Naive thymus-derived CD4-positive, alpha-beta T cell (primary cell): ENCODE results near the gene RNF145. TPM values are rescaled to one million over a fixed set of nuclear protein-coding genes. Genes with fewer than 3 reads are reported as not detected.
A peak's percentile ranks its signal among the peaks of the same experiment; 100 is the strongest.

Experiments used
- ATAC-seq: fragments of 150-1000 bp; cut with Tn5 transposase; 2 replicates; pipeline ENCODE4 v1.10.0; 2021; ENCODE audit warnings: mild to moderate bottlenecking, moderate library complexity
- CTCF ChIA-PET: fragments of 350-600 bp; sonication (Branson Sonifier 250); formaldehyde crosslinking; loops from one replicate; lab custom pipeline; 2021; ENCODE audit warnings: antibody characterized with exemption; lab: Charles Lee
- POLR2A ChIA-PET: fragments of 350-600 bp; sonication (Branson Sonifier 250); formaldehyde crosslinking; loops from one replicate; lab custom pipeline; 2021; ENCODE audit warnings: antibody characterized with exemption, inconsistent platforms; lab: Charles Lee
- DNase-seq, 9 donors: peaks; one replicate each; pipeline versions ENCODE4 v3.0.0 to v3.0.0-alpha.2; 2020 to 2022; ENCODE audit warnings: mixed read lengths in 1 of 9
- H3K27ac ChIP-seq: one replicate; pipeline ENCODE4 v1.7.0; 2013; ENCODE audit warnings: mild to moderate bottlenecking, low read depth, low read length, moderate library complexity
- H3K27me3 ChIP-seq, 2 donors: one replicate each; pipeline ENCODE4 v1.7.0; 2013; ENCODE audit warnings: low read length in 2 of 2, mild to moderate bottlenecking in 2 of 2, moderate library complexity in 2 of 2; ENCODE audit not compliant: control insufficient read depth in 2 of 2, insufficient read depth in 2 of 2
- H3K36me3 ChIP-seq, 3 experiments: 1 replicate in 2 of 3; 2 replicates in 1 of 3; pipeline ENCODE4 v1.7.0; 2013; ENCODE audit warnings: low read length in 3 of 3, mild to moderate bottlenecking in 3 of 3, moderate library complexity in 1 of 3; ENCODE audit not compliant: insufficient read depth in 3 of 3, control insufficient read depth in 2 of 3
- H3K4me1 ChIP-seq, 2 donors: one replicate each; pipeline ENCODE4 v1.7.0; 2013; ENCODE audit warnings: low read length in 2 of 2, mild to moderate bottlenecking in 2 of 2, moderate library complexity in 1 of 2; ENCODE audit not compliant: control insufficient read depth in 2 of 2, insufficient read depth in 2 of 2
- H3K4me3 ChIP-seq: 2 replicates; pipeline ENCODE4 v1.7.0; 2013; ENCODE audit warnings: mild to moderate bottlenecking, low read length
- H3K9me3 ChIP-seq, 3 experiments: 1 replicate in 2 of 3; 2 replicates in 1 of 3; pipeline ENCODE4 v1.7.0; 2013; ENCODE audit warnings: low read length in 3 of 3; ENCODE audit not compliant: control insufficient read depth in 2 of 3
- H3K27ac Mint-ChIP-seq, 9 donors: one replicate each; pipeline ENCODE4 v1.8.0; 2020 to 2022; ENCODE audit warnings: mixed read lengths in 9 of 9, mild to moderate bottlenecking in 8 of 9, moderate library complexity in 5 of 9, inconsistent platforms in 2 of 9
- H3K27me3 Mint-ChIP-seq, 5 donors: one replicate each; pipeline ENCODE4 v1.8.0; 2021 to 2022; ENCODE audit warnings: mixed read lengths in 5 of 5, mild to moderate bottlenecking in 1 of 5
- H3K36me3 Mint-ChIP-seq, 5 donors: one replicate each; pipeline ENCODE4 v1.8.0; 2020 to 2022; ENCODE audit warnings: mixed read lengths in 5 of 5, mild to moderate bottlenecking in 3 of 5, inconsistent platforms in 1 of 5
- H3K4me1 Mint-ChIP-seq, 7 donors: one replicate each; pipeline ENCODE4 v1.8.0; 2020 to 2022; ENCODE audit warnings: mixed read lengths in 7 of 7, mild to moderate bottlenecking in 3 of 7, inconsistent platforms in 1 of 7
- H3K4me3 Mint-ChIP-seq, 10 donors: one replicate each; pipeline ENCODE4 v1.8.0; 2020 to 2022; ENCODE audit warnings: mild to moderate bottlenecking in 10 of 10, mixed read lengths in 10 of 10, moderate library complexity in 6 of 10, inconsistent platforms in 2 of 10
- H3K9me3 Mint-ChIP-seq, 11 donors: one replicate each; pipeline ENCODE4 v1.8.0; 2020 to 2022; ENCODE audit warnings: mixed read lengths in 11 of 11, mild to moderate bottlenecking in 4 of 11, inconsistent platforms in 1 of 11, moderate library complexity in 1 of 11
- intact Hi-C, 2 donors: fragments of 100-400 bp; cut with micrococcal nuclease; formaldehyde crosslinking; loops; one replicate each; pipeline ENCODE4 v1.15.1; 2023
- polyA plus RNA-seq, 2 donors: library from polyadenylated mRNA; unstranded; fragments of 300-500 nt; fragmentation: Illumina TruSeq; gene quantifications; one replicate each; pipeline ENCODE4 v1.2.3, GENCODE V29; 2021
- total RNA-seq, 6 experiments: library from RNA in 5 of 6; stranded (reverse) in 5 of 6; gene quantifications; 1 replicate in 5 of 6; 2 replicates in 1 of 6; pipeline ENCODE4 v1.2.3 and lab custom pipeline; 2021 to 2026

RNF145 gene
- total and polyA plus RNA-seq, 7 experiments from 2014 or later = 10.8 to 142 (median 64.4) TPM

DNA sequence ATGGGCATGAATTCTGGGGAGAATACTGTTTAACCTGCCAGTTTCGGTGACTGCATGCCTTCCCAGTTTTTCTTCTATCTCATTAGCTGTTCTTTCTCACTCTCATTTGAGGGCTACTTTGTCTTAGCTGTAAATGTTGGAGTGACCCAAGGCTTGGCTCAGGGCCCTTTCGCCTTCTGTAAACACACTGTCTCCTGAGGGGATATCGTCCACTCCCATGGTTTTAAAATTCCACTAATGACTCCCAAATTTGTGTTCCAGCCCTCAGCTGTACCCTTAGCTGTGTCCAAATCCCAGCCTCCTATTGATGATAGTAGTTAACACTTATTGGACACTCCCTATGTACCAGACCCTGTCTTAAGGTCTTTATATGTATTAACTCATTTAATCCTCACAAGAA is 14.1 kb upstream of the RNF145 start:
- no peaks in the 10 kb centered on the region for H3K36me3 ChIP-seq
- CTCF ChIA-PET = no interaction called here
- no peaks in the 10 kb centered on the region for H3K27me3 ChIP-seq
- intact Hi-C loops = no loop called here
- H3K9me3 ChIP-seq = no peaks in the 10 kb centered on the region
- Mint-ChIP-seq H3K36me3 (no peaks in the 10 kb centered on the region), H3K27me3 (peaks cover 0 to 5% (median 0%) of the 10 kb centered on the region in 5 donors), H3K4me3 (no peak overlapping the region), H3K27ac (no peak overlapping the region), H3K9me3 (peaks cover 0 to 5% (median 0%) of the 10 kb centered on the region in 11 donors), H3K4me1 (peaks cover 0 to 3% (median 0%) of the 10 kb centered on the region in 7 donors)
- DNase-seq (no peak), ATAC-seq (no peak)
- POLR2A ChIA-PET = no interaction called here
- no peaks in the 10 kb centered on the region for H3K4me1 ChIP-seq
- no peak overlapping the region for H3K27ac ChIP-seq
- no peak overlapping the region for H3K4me3 ChIP-seq

DNA sequence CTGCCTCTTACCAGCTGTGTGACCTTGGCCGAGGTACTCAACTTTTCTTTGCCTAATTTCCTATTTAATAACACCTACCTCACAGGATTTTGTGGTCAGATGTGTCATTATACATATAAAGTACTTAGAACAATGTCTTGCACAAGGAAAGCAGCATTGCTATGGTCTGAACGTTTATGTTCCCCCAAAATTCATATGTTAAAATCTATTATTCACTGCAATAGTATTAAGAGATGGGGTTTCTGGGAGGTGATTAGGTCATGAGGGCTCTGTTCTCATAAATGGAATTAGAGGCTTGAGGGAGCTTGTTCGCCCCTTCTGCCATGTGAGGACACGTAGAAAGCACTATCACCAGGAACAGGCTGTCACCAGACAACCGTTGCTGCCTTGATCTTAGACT is 10.9 kb upstream of the RNF145 start:
- intact Hi-C loops = no loop called here
- H3K4me1 ChIP-seq = no peaks in the 10 kb centered on the region
- POLR2A ChIA-PET = no interaction called here
- no peaks in the 10 kb centered on the region for H3K9me3 ChIP-seq
- H3K27ac Mint-ChIP-seq = no peak overlapping the region
- DNase-seq (no peak), ATAC-seq (no peak)
- H3K27ac ChIP-seq = no peak overlapping the region
- peaks cover 0 to 2% (median 0%) of the 10 kb centered on the region in 5 donors for H3K27me3 Mint-ChIP-seq
- no peaks in the 10 kb centered on the region for H3K27me3 ChIP-seq
- CTCF ChIA-PET = no interaction called here
- no peak overlapping the region for H3K4me3 ChIP-seq
- H3K36me3 ChIP-seq = no peaks in the 10 kb centered on the region
- peaks cover 0 to 8% (median 4%) of the 10 kb centered on the region in 7 donors for H3K4me1 Mint-ChIP-seq
- no peaks in the 10 kb centered on the region for H3K36me3 Mint-ChIP-seq
- H3K9me3 Mint-ChIP-seq = peaks cover 0 to 5% (median 0%) of the 10 kb centered on the region in 11 donors
- no peak overlapping the region for H3K4me3 Mint-ChIP-seq

DNA sequence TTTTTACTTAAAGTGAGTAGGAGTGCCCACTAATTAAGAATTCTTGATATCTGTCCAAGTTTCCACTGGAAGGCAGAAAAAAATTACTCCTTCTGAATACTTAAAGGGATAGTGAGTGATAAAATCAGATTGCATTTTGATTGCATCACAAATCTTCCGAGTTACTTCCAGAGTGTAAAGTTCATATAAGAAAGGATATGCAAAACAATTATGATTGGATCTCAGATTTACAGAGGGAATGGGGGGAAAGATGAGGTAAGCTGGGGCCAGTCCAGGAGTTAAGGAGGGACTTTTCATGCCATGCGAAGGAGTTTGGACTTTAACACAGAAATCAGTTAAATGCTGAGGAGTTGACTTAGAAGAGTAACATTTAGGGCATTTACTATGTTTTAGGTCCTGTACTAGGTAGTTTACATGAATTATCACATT is 9.3 kb upstream of the RNF145 start:
- Histone ChIP-seq H3K36me3 (no peaks in the 10 kb centered on the region), H3K4me3 (no peak overlapping the region), H3K27me3 (no peaks in the 10 kb centered on the region), H3K4me1 (no peaks in the 10 kb centered on the region), H3K9me3 (no peaks in the 10 kb centered on the region), H3K27ac (no peak overlapping the region)
- POLR2A ChIA-PET = no interaction called here
- Mint-ChIP-seq H3K4me1 (peaks cover 0 to 8% (median 4%) of the 10 kb centered on the region in 7 donors), H3K9me3 (peaks cover 0 to 5% (median 0%) of the 10 kb centered on the region in 11 donors), H3K27me3 (peaks cover 0 to 2% (median 0%) of the 10 kb centered on the region in 5 donors), H3K27ac (no peak overlapping the region), H3K4me3 (no peak overlapping the region), H3K36me3 (no peaks in the 10 kb centered on the region)
- DNase-seq (no peak), ATAC-seq (no peak)
- intact Hi-C loops = no loop called here
- CTCF ChIA-PET = interaction anchor here (0.7 kb wide), 1 partner anchor 10 kb away, joined by 3 read pairs; no protein-coding TSS in a partner anchor

DNA sequence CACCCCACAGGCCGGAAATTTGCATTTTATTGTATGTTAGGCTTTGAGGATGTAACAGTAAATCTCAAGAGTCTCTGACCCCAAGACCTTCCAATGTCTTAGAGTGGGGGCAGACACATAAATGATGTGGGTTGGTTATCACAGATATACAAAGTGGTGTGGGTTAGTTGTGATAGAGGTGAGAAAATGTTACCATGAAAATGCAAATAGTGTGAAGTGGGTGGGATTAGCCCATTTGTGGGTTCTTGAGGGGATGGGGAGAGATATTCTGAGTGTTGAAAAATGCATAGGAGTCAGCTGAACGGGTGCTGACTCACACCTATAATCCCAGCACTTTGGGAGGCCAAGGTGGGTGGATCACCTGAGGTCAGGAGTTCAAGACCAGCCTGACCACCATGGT is 7.9 kb upstream of the RNF145 start:
- intact Hi-C loops = no loop called here
- Histone ChIP-seq H3K9me3 (no peaks in the 10 kb centered on the region), H3K4me3 (no peak overlapping the region), H3K27me3 (no peaks in the 10 kb centered on the region), H3K27ac (no peak overlapping the region), H3K4me1 (no peaks in the 10 kb centered on the region), H3K36me3 (no peaks in the 10 kb centered on the region)
- H3K4me3 Mint-ChIP-seq = no peak overlapping the region
- H3K4me1 Mint-ChIP-seq = peaks cover 0 to 11% (median 7%) of the 10 kb centered on the region in 7 donors
- no peak for DNase-seq
- ATAC-seq = no peak
- H3K9me3 Mint-ChIP-seq = peaks cover 0 to 5% (median 0%) of the 10 kb centered on the region in 11 donors
- POLR2A ChIA-PET = interaction anchor here (0.6 kb wide), 1 partner anchor 49 kb away, joined by 4 read pairs; no protein-coding TSS in a partner anchor
- CTCF ChIA-PET = no interaction called here
- H3K36me3 Mint-ChIP-seq = no peaks in the 10 kb centered on the region
- H3K27me3 Mint-ChIP-seq = peaks cover 0 to 2% (median 0%) of the 10 kb centered on the region in 5 donors
- no peak overlapping the region for H3K27ac Mint-ChIP-seq

DNA sequence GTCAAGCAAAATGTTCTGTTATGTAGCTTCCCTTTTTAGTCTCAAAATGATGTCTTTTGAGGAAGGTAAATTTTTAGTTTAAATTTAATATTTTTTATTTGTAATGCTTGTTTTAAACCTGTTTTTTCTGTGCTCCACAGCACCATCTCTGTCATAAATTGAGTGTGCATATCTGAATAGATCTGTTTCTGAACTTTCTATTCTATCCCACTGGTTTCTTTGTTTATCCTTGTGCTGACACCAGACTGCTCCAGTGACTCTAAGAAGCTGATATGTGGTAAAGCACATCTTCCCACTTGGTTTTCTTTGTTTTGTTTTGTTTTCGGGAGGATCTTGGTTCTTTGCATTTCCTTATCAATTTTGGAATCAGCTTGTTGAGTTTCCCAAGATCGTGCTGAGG is 7.1 kb upstream of the RNF145 start:
- H3K4me3 ChIP-seq = no peak overlapping the region
- H3K4me3 Mint-ChIP-seq = peak overlapping the region in 2 of 10 donors; percentile 1 to 7
- intact Hi-C loops = no loop called here
- peaks cover 2 to 19% (median 13%) of the 10 kb centered on the region in 7 donors for H3K4me1 Mint-ChIP-seq
- ChIA-PET CTCF (no interaction called here), POLR2A (no interaction called here)
- H3K9me3 ChIP-seq = no peaks in the 10 kb centered on the region
- H3K27ac ChIP-seq = no peak overlapping the region
- H3K9me3 Mint-ChIP-seq = peaks cover 0 to under 1% (median 0%) of the 10 kb centered on the region in 11 donors
- no peak overlapping the region for H3K27ac Mint-ChIP-seq
- peaks cover 0 to 5% of the 10 kb centered on the region in 2 donors for H3K4me1 ChIP-seq
- no peak for ATAC-seq
- peaks cover 0 to 2% (median 0%) of the 10 kb centered on the region in 5 donors for H3K27me3 Mint-ChIP-seq
- no peaks in the 10 kb centered on the region for H3K36me3 ChIP-seq
- no peaks in the 10 kb centered on the region for H3K27me3 ChIP-seq
- no peak for DNase-seq
- no peaks in the 10 kb centered on the region for H3K36me3 Mint-ChIP-seq

DNA sequence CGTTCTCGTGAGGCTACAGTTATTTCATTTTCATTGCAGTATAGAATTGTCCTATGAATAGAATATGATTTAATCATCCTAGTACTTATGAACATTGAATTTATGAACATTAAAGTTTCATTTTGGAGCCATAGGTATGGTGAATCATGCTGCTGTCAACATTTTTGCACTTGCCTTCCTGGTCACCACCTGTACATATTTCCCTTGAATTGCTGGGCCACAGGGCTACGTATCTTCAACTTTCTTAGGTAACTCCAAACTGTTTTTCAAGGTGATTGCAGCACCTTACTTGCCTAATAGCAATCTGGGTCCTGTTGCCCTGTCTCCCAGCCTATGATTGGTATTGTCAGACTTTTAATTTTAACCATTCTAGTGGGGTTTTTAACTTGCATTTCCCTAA is 6.5 kb upstream of the RNF145 start:
- ChIA-PET POLR2A (interaction anchor here (1.6 kb wide), 1 partner anchor 10 kb away, joined by 4 read pairs; no protein-coding TSS in a partner anchor), CTCF (no interaction called here)
- Mint-ChIP-seq H3K27ac (no peak overlapping the region), H3K27me3 (peaks cover 0 to 2% (median 0%) of the 10 kb centered on the region in 5 donors), H3K9me3 (no peaks in the 10 kb centered on the region), H3K4me3 (no peak overlapping the region), H3K36me3 (no peaks in the 10 kb centered on the region), H3K4me1 (peaks cover 5 to 23% (median 15%) of the 10 kb centered on the region in 7 donors)
- Histone ChIP-seq H3K27me3 (no peaks in the 10 kb centered on the region), H3K27ac (no peak overlapping the region), H3K9me3 (no peaks in the 10 kb centered on the region), H3K36me3 (no peaks in the 10 kb centered on the region), H3K4me3 (no peak overlapping the region), H3K4me1 (peaks cover 0 to 8% of the 10 kb centered on the region in 2 donors)
- intact Hi-C loops = no loop called here
- DNase-seq = no peak
- ATAC-seq = no peak
